Activated CD4-positive, alpha-beta T cell treated with anti-CD3 and anti-CD28 coated beads, Interleukin-2, amount 10 ng/mL, durations not matched to agents 24 days and 14 days (primary cell): ENCODE measurements around the gene MRTFB. TPM values are rescaled to one million over a fixed set of nuclear protein-coding genes. Genes with fewer than 3 reads are reported as not detected.

Experiments
- DNase-seq: peaks from one replicate; pipeline ENCODE4 v3.0.0; 2022
- H3K27ac Mint-ChIP-seq: one replicate; pipeline ENCODE4 v1.8.0; 2022; ENCODE audit warnings: mild to moderate bottlenecking, mixed read lengths
- H3K27me3 Mint-ChIP-seq: one replicate; pipeline ENCODE4 v1.8.0; 2022; ENCODE audit warnings: mixed read lengths
- H3K36me3 Mint-ChIP-seq: one replicate; pipeline ENCODE4 v1.8.0; 2022; ENCODE audit warnings: low read depth, mild to moderate bottlenecking, mixed read lengths
- H3K4me1 Mint-ChIP-seq: one replicate; pipeline ENCODE4 v1.8.0; 2021; ENCODE audit warnings: mixed read lengths
- H3K4me3 Mint-ChIP-seq: one replicate; pipeline ENCODE4 v1.8.0; 2022; ENCODE audit warnings: mild to moderate bottlenecking, moderate library complexity, mixed read lengths
- H3K9me3 Mint-ChIP-seq: one replicate; pipeline ENCODE4 v1.8.0; 2021; ENCODE audit warnings: mixed read lengths
- intact Hi-C: fragments of 100-400 bp; cut with micrococcal nuclease; formaldehyde crosslinking; loops from one replicate; pipeline ENCODE4 v1.15.1; 2023
- total RNA-seq: library from RNA; stranded (reverse); gene quantifications from 2 replicates; pipeline ENCODE4 v1.2.3, GENCODE V29; 2022

The MRTFB gene
- total RNA-seq, 1 donor from 2014 or later = 15.0 TPM

DNA sequence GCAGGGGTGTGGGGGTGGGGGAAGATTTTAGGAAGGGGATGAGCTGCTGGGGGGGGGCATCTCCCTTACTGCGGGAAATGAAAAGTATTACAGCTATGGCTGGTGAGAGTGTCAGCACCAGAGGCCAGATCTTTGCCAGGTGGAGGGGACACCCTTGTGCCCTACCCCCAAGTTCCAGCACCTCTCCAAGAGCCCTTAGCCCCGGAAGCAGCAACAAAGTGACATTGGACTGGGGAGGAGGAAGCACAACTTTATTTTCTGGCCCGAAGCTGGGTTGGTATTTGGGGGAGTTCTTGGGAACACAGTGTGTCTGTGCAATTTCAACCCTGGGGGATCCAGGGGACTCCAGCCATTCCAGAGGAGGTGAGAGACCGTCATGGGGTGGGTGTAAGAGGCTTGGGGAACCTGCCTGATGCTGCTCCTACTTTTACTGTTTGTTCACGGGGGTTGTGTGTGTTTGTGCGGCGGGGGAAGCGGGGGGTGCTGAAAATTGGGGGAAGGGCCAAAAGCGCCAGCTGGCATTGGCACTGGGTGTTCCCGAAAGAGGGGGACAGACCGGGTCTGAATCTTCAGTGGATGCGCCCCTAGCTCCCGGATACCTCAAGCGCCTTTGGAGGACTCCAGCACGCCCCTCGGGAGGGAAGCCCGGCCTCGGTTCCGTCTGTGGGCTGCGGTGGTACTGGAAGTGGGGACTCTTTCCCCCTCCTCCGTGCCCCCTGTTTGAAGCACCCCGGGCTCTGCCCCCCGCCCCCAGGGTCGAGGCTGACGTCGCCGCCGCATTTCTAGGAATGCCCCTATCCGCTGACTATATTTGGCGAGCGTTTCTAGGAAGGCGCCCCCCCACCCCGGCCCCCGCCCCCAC is 230.3 kb downstream of the MRTFB start:
- Mint-ChIP-seq H3K27me3 (peaks cover 23% of the 10 kb centered on the region), H3K4me3 (peak overlapping the region; percentile 77), H3K9me3 (no peaks in the 10 kb centered on the region), H3K27ac (no peak overlapping the region), H3K4me1 (peaks cover 12% of the 10 kb centered on the region), H3K36me3 (no peaks in the 10 kb centered on the region)
- DNase-seq = peak; percentile 79
- intact Hi-C loops = loop anchor here (2.0 kb wide), 2 partner anchors 17 to 327 kb away; no protein-coding TSS in a partner anchor

DNA sequence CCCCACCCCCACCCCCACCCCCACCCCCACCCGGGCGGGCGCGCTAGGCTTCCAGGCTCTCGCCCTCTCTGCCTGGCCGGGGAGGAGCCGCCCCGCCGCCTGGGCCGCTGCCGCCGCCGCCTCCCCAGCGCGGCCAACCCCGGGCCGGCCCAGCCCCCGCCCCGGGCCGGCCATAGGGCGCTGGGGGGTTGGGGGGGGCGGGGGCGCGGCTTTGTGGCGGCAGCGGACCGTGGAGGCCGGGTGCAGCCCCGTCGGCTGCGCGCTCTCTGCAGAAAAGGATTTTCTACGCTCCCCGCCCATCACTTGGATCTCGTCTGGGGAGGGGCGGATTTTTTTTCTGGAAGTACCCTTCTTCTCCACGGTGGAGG is 230.9 kb downstream of the MRTFB start:
- intact Hi-C loops = no loop called here
- H3K36me3 Mint-ChIP-seq = no peaks in the 10 kb centered on the region
- H3K27ac Mint-ChIP-seq = no peak overlapping the region
- H3K4me3 Mint-ChIP-seq = peak overlapping the region; percentile 78
- no peaks in the 10 kb centered on the region for H3K9me3 Mint-ChIP-seq
- H3K27me3 Mint-ChIP-seq = peaks cover 23% of the 10 kb centered on the region
- DNase-seq = no peak
- peaks cover 12% of the 10 kb centered on the region for H3K4me1 Mint-ChIP-seq

DNA sequence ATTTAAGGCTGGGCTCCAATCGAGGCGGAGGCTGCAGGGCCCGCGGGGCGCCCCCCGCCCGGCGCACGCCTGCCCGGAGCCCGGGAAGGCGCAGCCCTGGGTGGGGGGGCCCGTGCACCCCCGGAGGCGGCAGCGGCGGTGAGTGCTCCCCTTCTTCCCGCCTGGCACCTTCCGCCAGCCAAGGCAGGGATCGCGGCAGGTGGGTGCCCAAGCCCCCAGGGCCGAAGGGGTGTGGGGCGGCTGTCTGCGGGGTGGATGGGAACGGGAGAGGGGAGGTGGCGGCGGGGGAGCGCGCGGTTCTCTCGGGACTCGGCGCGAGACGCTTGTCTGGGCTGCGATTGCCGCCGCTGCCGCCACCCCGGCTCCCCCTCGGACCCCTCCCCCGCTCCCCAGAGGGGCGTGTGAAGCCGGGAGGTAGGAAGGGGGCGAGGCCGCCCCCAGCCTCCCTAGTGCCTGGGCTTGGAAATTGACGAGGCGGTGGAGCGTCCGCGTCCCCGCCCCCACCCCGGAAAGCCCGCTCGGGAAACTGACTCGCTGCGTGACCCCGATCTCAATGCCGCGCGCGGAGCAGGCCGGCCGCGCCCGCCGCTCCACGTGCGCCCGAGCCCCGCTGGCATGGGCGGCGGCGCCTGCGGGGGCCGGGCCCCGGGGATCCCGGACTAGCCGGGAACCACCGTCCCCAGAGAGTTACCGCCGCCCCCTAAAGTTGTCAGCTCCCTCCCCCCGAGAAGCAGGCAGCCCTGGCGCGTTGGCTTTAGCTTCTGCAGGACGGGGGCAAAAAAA is 231.5 kb downstream of the MRTFB start:
- intact Hi-C loops = no loop called here
- Mint-ChIP-seq H3K9me3 (no peaks in the 10 kb centered on the region), H3K36me3 (no peaks in the 10 kb centered on the region), H3K27me3 (peaks cover 23% of the 10 kb centered on the region), H3K27ac (no peak overlapping the region), H3K4me1 (peaks cover 12% of the 10 kb centered on the region), H3K4me3 (peak overlapping the region; percentile 78)
- DNase-seq = peak; percentile 65

DNA sequence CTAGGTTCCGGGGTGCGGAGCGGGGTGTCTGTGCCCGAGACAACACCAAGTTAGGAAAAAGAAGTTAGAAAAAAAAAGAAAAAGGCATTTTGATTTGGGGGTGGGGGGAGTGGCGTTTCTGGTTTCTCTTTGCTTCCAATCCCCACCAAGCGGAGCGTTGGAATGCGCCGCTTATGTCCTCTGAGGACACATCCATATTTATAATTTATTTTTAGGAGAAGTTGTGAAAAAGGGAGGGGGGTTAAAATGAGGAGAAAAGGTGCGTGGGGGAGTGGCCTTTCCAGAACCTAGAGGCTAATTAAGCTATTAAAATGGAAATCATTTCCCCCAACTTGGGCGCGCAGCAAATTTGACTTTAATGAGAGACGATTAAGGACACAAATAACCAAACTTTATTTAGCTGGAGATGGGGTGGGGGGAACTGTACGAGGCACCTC is 232.1 kb downstream of the MRTFB start:
- Mint-ChIP-seq H3K4me1 (peaks cover 12% of the 10 kb centered on the region), H3K4me3 (peak overlapping the region; percentile 78), H3K36me3 (no peaks in the 10 kb centered on the region), H3K9me3 (no peaks in the 10 kb centered on the region), H3K27ac (no peak overlapping the region), H3K27me3 (peaks cover 23% of the 10 kb centered on the region)
- intact Hi-C loops = no loop called here
- no peak for DNase-seq

DNA sequence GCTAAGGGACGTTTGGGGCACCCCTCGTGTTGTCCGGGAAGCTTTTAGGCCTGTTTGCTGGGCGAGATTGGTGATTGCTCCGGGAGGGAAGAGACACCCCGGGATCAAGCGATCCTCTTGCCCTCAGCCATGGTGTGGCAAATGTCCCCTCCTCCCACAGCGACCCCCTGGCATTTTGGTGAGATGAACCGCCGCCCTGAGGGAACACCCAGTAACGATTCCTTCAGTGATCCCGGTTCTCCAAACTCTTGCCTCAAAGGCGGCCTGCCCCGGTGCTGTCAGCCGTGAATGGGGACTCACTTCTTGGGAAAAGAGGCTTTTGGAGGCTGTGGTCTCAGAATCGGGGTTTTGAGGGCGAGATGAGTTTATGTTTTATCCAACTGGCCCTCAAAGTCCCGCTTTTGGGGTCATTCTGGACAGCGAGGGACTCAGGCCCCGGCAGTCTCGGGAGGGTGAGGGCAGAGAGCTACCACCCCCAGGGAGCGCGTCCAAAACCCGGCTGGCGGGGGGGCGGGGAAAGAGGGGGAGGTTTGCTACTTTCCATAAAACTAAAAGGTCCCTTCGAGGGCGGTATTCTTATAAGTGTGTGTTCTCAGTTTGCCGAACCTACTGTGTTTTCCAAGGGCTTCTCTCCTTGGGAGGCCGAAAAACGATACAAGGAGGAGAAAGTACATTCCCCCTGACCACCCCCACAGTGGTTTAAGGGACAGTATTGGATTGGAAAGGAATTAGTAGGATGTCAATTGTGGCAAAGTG is 232.7 kb downstream of the MRTFB start:
- peaks cover 23% of the 10 kb centered on the region for H3K27me3 Mint-ChIP-seq
- H3K4me3 Mint-ChIP-seq = peak overlapping the region; percentile 78
- no peak for DNase-seq
- H3K9me3 Mint-ChIP-seq = no peaks in the 10 kb centered on the region
- intact Hi-C loops = no loop called here
- H3K36me3 Mint-ChIP-seq = no peaks in the 10 kb centered on the region
- H3K27ac Mint-ChIP-seq = no peak overlapping the region
- peaks cover 14% of the 10 kb centered on the region for H3K4me1 Mint-ChIP-seq

DNA sequence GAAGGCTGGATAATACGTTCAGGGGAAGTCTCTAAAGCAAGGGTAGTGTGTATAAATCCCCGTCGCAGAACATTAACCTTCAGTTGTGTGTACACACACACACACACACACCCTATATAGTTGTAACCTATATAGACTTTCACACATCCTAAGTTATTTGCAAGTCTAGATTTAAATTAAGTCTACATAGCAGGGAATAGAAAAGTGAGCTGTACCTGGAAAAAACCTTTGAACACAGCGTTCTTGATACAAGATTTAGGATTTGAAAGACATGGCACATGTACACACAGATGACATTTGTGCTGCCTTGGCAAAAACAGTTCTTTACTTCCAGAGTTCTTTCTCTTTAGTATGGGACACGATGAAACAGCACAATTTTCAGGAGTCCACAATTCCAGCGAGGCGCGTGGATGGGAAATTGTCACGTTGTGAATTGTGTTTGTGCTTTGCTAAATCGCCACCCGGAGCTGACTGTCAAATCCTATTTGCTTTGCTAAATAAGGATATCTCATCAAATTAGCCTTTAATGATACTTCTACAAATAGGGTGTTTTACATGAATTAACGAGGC is 233.9 kb downstream of the MRTFB start:
- no peaks in the 10 kb centered on the region for H3K9me3 Mint-ChIP-seq
- no peak for DNase-seq
- H3K27ac Mint-ChIP-seq = no peak overlapping the region
- no peaks in the 10 kb centered on the region for H3K36me3 Mint-ChIP-seq
- H3K4me1 Mint-ChIP-seq = peaks cover 24% of the 10 kb centered on the region
- H3K27me3 Mint-ChIP-seq = peaks cover 23% of the 10 kb centered on the region
- no peak overlapping the region for H3K4me3 Mint-ChIP-seq
- intact Hi-C loops = no loop called here

DNA sequence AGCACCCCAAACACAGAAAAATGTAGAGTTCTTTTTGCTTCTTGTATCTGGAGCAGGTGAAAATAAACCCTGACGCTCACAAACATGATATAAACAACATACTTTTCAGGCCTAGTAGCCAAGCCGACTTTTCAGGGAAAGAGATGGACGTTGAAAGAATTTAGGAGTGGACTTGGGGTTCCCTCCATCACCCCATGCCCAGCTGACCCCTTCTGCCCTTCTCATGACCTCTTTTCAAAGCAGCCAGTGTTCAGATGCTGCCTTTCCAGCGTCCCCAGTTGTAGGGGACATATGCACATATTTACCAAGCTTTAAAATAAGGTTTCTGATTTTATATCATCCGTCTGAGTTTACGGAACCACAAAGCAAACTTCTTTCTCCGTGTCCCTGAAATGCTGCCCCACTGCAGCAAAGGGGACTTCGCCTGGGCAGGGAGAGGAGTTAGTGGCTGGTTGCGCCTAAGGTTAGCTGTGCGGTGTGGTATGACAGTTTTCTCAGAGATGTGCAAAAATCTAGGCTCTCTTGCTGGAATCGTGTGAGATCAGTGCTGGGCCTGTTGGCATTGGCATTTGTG is 235.5 kb downstream of the MRTFB start:
- H3K4me1 Mint-ChIP-seq = peaks cover 16% of the 10 kb centered on the region
- DNase-seq = no peak
- intact Hi-C loops = no loop called here
- peaks cover 11% of the 10 kb centered on the region for H3K27me3 Mint-ChIP-seq
- H3K36me3 Mint-ChIP-seq = no peaks in the 10 kb centered on the region
- no peak overlapping the region for H3K27ac Mint-ChIP-seq
- H3K4me3 Mint-ChIP-seq = no peak overlapping the region
- no peaks in the 10 kb centered on the region for H3K9me3 Mint-ChIP-seq

DNA sequence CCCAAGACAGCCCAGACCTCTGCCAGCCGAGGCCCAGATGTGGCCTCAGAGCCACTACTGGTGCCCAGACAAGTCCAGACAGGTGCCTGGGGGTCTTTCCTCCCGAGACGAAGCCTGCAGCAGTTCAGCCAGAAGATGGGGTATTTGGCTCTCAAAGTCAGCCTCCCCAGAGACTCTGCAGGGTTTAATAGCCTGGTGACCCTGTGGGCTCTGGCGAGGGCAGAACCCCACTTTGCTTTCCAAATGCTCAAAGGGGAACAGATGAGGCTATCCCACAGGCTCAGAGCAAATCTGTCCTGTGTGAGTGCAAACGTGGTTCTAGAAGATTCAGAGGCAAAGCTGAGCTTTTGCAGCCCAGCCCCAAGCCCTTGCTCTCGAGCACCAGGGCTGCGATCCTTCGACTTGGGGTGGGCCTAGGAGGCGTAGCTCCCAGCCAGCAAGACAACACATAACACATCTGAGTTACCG is 236.0 kb downstream of the MRTFB start:
- Mint-ChIP-seq H3K36me3 (no peaks in the 10 kb centered on the region), H3K4me3 (no peak overlapping the region), H3K27ac (no peak overlapping the region), H3K9me3 (no peaks in the 10 kb centered on the region), H3K27me3 (peaks cover 11% of the 10 kb centered on the region), H3K4me1 (peaks cover 16% of the 10 kb centered on the region)
- no peak for DNase-seq
- intact Hi-C loops = no loop called here

DNA sequence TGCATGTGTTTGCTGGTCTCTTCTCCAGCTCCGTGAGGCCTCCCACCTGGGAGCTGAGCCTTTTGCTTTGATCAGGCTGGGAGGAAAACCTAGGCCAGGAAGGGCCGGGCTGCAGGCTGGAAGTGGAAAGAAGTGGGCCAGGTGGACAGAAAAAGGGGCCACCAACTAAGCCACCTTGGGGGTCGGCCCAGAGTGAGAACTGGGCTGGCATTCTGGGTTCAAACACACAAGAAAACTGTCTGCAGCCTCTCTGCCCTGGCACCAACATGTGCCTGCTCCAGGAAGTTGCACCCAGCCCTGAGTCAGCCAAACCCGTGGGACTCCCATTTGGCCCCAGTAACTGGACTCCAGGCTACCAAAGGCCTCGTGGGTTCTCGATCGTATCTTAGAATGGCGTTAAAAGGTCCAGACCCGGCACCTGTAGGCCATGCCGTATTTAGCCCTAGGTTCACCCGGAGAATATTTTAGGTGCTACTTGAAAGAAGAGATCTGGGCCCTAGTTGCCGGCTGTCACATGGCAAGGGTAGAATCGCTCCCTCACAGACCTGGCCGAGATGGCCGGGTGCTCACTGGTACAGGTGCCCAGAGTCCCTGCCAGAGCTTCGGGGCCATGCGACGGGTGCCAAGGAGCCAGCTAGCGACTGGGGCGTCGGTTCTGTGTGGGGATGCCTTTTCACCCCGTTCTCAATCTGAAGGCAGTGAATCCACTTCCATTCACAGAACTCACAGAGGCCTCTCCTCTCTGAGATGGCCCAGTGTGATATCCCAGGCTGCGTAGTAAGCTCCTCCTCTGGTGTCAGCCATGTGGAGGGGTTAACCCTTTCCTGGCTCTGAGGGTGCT is 236.6 kb downstream of the MRTFB start:
- H3K27me3 Mint-ChIP-seq = peaks cover 11% of the 10 kb centered on the region
- intact Hi-C loops = no loop called here
- DNase-seq = no peak
- H3K4me1 Mint-ChIP-seq = peaks cover 16% of the 10 kb centered on the region
- no peak overlapping the region for H3K27ac Mint-ChIP-seq
- H3K36me3 Mint-ChIP-seq = no peaks in the 10 kb centered on the region
- H3K9me3 Mint-ChIP-seq = no peaks in the 10 kb centered on the region
- H3K4me3 Mint-ChIP-seq = no peak overlapping the region

DNA sequence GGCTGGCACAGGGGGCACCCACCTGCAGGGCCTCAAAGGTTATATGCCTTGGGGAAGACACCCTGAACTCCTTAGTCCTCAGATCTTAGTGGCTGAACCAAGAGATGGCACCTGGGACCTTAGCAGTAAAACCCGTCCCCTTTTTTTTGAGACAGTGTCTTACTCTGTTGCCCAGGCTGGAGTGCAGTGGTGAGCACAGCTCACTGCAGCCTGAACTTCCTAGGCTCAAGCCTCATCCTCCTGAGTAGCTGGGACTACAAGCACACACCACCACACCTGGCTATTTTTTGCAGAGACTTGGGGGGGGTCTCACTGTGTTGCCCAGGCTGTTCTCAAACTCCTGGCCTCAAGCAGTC is 237.2 kb downstream of the MRTFB start:
- H3K36me3 Mint-ChIP-seq = no peaks in the 10 kb centered on the region
- no peak for DNase-seq
- H3K4me1 Mint-ChIP-seq = peaks cover 14% of the 10 kb centered on the region
- H3K9me3 Mint-ChIP-seq = no peaks in the 10 kb centered on the region
- H3K27ac Mint-ChIP-seq = no peak overlapping the region
- intact Hi-C loops = no loop called here
- H3K27me3 Mint-ChIP-seq = peaks cover 7% of the 10 kb centered on the region
- H3K4me3 Mint-ChIP-seq = no peak overlapping the region

DNA sequence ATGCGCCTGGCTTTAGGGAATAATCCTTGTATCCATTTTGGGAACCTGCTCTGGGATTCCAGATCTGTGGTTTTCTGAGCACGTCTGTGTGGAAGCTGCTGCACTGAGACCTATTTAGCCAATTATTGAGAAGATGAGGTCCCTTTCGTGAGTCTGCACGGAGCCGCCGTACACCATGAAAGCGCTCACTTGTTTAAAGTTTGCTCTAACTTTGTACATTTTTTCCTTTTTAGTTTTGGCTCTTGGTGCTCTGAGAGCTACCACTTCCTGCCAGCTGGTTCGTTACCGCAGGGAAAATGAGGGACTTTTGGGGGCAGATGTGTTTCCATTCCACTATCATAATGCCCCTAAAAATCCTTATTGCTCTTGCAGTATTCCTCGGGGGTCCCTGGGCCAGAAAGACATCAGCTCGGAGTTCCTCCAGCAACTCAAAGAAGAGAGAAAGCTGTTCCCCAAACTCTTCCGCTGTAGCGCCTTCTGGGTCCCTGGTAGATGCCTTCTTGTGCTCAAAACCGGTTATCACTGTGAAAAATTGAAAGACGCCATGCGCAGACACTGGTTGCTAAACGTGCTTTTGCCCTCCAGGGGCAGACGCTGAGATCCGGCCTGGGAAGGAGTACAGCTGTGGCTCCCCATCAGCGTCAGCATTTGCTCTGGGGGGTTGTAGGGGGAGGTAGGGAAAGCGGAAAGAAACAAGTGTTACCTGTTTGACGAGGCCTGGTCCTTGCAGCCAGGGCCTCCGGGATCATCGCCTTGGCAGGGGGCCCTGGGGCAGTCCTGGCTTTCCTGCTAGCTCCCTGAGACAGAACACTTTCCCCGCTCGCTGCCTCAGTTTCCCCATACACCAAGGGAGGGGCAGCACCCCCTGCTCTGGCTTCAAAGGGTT is 238.1 kb downstream of the MRTFB start:
- Mint-ChIP-seq H3K27ac (peak overlapping the region; percentile 74), H3K4me1 (peaks cover 12% of the 10 kb centered on the region), H3K4me3 (peak overlapping the region; percentile 74), H3K36me3 (no peaks in the 10 kb centered on the region), H3K27me3 (peaks cover 2% of the 10 kb centered on the region), H3K9me3 (no peaks in the 10 kb centered on the region)
- intact Hi-C loops = no loop called here
- DNase-seq = peak; percentile 73

DNA sequence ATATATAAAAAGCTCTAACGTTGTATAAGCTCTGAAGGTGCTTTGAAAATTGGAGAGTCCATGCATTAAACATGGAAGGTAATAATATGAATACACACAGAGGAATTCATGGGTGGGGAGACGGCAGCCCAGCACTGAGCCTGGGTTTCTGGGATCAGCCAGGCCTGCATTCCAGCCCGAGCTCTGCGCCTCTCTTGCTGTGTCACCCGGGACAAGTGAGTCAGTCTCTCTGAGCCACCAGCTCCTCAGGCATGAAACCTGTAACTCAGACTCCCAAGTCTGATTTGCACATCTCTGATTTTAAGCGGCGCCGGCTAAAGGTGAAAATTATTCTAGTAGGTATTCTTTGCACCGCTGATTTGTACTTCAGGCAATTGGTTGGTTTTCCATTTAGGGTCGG is 238.8 kb downstream of the MRTFB start:
- peak overlapping the region; percentile 74 for H3K27ac Mint-ChIP-seq
- no peaks in the 10 kb centered on the region for H3K9me3 Mint-ChIP-seq
- H3K27me3 Mint-ChIP-seq = no peaks in the 10 kb centered on the region
- peaks cover 12% of the 10 kb centered on the region for H3K4me1 Mint-ChIP-seq
- peak overlapping the region; percentile 74 for H3K4me3 Mint-ChIP-seq
- no peaks in the 10 kb centered on the region for H3K36me3 Mint-ChIP-seq
- DNase-seq = no peak
- intact Hi-C loops = no loop called here
